Amygdala (tissue), 56 donors: ENCODE measurements around the gene STAT5B.
"Not testable (repeated sequence)": the region's sequence is repeated elsewhere in the genome, so short reads cannot be mapped to it uniquely, and the experiment has no call there.

Experiments
- DNase-seq, 56 donors: peaks; one replicate each; lab custom pipeline; 2025; lab: John Stamatoyannopoulos, UW

The STAT5B gene

GRCh38 chr17:42271006-42271778 lies 5.0 kb downstream of the STAT5B start:
- no peak for DNase-seq

DNA sequence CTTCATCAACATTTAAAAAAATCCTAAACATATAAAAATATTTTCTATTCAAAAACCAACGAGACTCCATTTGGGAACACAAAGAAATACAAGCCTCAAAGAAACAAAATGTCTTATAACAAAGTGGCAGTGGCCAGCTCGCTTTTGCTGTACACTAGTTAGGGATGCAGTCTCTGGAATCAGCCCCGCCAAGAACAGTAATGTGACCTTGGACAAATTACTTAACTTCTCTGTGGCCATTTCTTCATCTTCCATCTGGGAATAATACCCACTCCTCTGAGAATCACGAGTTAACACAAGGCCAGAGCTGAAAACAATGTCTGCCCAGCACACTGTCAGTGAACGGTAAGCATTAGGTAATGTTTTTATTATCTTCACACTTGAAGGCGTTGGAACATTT lies 5.6 kb downstream of the STAT5B start:
- no peak for DNase-seq

DNA sequence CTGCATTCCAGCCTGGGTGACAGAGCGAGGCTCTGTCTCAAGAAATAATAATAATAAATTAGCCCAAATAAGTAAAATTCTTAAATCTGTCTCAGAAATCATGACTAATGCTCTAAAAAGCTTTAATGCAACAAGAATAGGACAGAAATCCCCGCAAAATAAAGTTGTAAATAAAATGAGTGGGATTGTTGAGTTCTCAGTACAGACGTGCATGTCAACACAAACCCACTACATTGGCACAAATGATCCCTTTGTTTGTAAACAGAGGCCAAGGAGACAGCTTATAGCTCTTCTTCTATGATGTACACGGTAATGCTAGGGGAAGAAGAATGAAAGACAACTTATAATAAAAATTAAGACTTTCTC lies 6.0 kb downstream of the STAT5B start:
- no peak for DNase-seq

DNA sequence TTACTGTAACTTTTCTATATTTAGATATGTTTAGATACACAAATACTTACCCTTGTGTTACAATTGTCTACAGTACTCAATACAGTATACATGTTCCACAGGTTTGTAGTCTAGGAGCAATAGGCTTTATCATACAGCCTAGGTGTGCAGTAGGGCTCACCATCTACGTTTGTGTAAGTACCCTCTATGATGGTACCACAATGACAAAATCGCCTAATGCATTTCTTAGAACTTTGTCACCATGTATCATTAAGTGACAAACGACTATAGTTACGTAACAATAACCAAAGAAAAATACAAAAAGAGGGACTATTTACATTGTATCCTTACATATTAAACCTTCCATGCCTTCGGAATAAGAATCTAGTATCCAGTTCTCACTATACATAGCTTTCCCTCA lies 8.0 kb downstream of the STAT5B start:
- DNase-seq, result no peak

DNA sequence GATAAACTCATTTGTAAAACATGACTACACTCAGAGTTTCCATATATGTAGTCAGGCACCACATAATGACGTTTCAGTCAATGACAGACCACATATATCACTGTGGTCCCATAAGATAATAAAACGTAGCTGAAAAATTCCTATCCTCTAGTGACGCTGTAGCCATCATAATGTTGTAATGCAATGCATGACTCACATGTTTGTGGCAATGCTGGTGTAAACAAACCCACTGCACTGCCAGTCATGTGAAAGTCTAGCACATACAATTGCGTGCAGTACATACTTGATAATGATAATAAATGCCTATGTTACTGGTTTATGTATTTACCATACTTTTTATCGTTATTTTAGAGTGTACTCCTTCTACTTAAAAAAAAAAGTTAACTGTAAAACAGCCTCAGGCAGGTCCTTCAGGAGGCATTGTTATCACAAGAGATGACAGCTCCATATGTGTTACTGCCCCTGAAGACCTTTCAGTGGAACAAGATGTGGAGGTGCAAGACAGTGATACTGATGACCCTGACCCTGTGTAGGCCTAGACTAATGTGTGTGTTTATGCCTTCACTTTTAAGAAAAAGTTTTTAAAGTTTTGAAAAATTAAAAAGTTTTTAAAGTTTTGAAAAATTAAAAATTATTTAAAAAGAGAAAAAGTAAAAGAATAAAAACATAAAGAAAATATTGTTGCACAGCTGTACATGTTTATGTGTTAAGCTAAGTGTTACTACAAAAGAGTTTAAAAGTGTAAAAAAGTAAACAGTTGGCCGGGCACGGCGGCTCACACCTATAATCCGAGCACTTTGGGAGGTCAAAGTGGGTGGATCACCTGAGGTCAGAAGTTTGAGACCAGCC lies 9.0 kb downstream of the STAT5B start:
- no peak for DNase-seq

GRCh38 chr17:42266462-42266861 lies 9.7 kb downstream of the STAT5B start:
- DNase-seq, result no peak

GRCh38 chr17:42264366-42264765 lies 11.8 kb downstream of the STAT5B start:
- DNase-seq, result not testable (repeated sequence)

GRCh38 chr17:42260318-42260717 lies 15.9 kb downstream of the STAT5B start:
- DNase-seq, result no peak

GRCh38 chr17:42255445-42255844 lies 20.7 kb downstream of the STAT5B start:
- no peak for DNase-seq

GRCh38 chr17:42253578-42253977 lies 22.6 kb downstream of the STAT5B start:
- DNase-seq, result no peak

GRCh38 chr17:42252597-42253550 lies 23.3 kb downstream of the STAT5B start:
- no peak for DNase-seq

DNA sequence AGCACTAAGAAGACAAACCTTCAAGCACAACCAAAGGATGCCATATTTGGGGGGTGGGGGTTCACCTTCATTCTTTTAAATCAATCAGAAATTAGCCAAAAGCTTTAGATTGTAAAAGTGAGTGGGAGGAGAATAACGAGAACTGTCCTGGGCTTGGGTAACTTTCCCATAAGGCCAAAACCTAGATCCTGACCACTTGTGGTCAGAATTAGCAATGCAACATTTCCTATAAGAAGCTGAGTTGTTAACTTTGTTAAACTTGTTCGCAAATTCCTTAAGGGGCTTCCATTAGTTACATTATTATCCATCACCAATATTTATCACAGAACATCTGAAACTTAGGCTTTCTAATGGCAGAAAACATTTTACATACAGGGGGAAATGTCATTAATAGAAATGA lies 25.1 kb downstream of the STAT5B start:
- no peak for DNase-seq

DNA sequence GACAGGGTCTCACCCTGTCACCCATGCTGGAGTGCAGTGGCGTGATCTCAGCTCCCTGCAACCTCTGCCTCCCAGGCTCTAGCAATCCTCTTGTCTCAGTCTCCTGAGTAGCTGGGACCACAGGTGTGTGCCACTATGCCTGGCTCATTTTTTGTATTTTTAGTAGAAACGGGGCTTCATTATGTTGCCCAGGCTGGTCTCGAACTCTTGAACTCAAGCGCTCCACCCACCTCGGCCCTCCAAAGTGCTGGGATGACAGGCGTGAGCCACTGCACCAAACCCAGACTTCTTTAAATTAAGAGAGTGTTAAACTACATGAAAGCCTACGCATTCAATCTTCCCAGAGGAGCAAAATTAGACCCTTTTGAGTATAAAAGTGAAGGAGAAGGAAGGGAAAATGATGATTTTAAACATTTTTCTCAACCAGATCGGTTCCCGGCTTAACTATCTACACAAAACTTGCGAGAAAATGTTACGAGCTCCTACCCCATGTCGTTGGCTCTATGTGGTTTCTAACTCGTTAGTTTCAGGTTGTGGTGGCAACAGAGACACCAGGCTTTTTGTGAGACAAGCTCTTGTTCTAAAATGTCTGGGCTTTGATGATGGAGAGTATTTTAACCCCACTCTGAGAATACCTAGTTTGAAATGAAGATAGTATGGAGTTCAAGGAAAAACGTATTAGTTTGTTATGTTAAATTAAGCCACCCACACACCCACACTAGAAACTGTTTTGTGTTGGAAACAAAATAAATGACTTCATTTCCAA lies 26.3 kb downstream of the STAT5B start:
- no peak for DNase-seq

DNA sequence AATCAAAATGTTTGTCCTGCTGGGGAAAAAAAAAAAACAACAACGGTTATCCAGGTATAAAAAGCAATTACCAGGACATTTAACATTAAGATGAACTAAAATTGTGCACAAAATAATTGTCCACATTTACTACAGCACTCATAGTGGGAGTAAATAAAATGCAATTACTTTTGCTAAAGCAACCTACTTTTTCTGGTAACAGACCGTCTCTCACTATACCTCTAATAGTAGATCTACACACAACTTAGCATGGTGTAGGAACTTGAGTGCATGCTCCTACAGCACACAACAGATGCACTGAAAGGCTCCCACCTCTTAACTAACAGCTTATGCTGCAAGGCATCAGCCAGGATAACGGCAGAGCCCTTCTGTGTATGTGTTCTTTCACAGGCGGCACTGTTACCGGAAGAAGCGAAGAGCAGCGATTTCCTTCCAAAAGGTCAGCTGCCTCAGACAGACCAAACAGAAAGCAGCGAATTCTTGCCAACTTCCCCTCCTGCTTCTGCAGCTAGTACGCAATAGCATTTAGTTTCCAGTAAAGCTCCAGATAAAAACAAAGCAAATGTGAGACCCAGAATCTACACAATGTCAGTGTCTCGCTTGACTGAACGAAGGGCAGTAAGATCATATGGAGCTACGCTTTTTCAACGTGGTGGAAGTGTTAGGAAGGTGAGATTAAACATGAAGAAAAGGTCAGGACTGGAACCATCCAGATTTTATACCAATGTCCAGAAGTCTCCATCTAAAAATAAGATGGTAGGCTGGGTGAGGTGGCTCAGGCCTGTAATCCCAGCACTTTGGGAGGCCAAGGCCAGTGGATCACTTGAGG lies 27.6 kb downstream of the STAT5B start:
- peak in 55 of 56 donors; percentile 7 to 89 (median 72) for DNase-seq

GRCh38 chr17:42247734-42248133 lies 28.5 kb downstream of the STAT5B start:
- no peak for DNase-seq

GRCh38 chr17:42246515-42246914 lies 29.7 kb downstream of the STAT5B start:
- DNase-seq, result no peak

- not testable (repeated sequence) for DNase-seq
Measured at GRCh38 chr17:42245183-42245582, 31.0 kb downstream of the STAT5B start.

DNA sequence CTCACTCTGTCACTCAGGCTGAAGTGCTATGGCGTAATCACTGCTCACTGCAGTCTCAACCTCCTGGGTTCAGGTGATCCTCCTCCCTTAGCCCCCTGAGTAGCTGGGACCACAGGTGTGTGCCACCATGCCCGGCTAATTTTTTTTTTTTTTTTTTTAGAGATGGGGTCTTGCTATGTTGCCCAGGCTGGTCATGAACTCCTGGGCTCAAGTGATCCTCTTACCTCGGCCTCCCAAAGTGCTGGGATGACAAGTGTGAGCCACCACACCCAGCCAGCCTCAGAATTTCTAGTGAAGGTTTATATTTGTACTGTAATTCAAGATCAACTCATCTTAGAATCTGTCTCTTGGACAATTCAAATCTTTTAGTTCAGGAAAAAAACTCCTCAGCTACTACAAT lies 32.1 kb downstream of the STAT5B start:
- DNase-seq, result not testable (repeated sequence)

- no peak for DNase-seq
Measured at GRCh38 chr17:42243493-42243982, 32.7 kb downstream of the STAT5B start.
